Measurements from ENCODE around the gene RBM19.

RBM19 gene

GRCh38 chr12:113802966-113803758, 163.0 kb downstream of the RBM19 start:
- Histone ChIP-seq H3K4me2 (no peak overlapping the region), H3K79me2 (ENCODE audit: insufficient read depth, low read depth) (no peaks in the 10 kb centered on the region), H3K4me1 (ENCODE audit: low read depth, poor library complexity, severe bottlenecking) (no peaks in the 10 kb centered on the region), H3K9ac (no peak overlapping the region), H2AFZ (ENCODE audit: low read depth) (no peak overlapping the region), H3K27ac (no peak overlapping the region), H4K20me1 (ENCODE audit: insufficient read depth) (no peaks in the 10 kb centered on the region), H3K4me3 (IDR thresholded peaks at IDR 0.05; ENCODE audit: insufficient read depth, low read depth, low read length) (no peak overlapping the region), H3K27me3 (ENCODE audit: insufficient read depth, low read depth) (no peaks in the 10 kb centered on the region), H3K36me3 (ENCODE audit: insufficient read depth) (no peaks in the 10 kb centered on the region)
- TF ChIP-seq CTCF (conservative IDR thresholded peaks at IDR 0.05; ENCODE audit: low read depth, low read length) = no peak

- H3K4me1 ChIP-seq (ENCODE audit: low read depth, poor library complexity, severe bottlenecking) = no peaks in the 10 kb centered on the region
- H3K79me2 ChIP-seq (ENCODE audit: insufficient read depth, low read depth) = no peaks in the 10 kb centered on the region
- no peak overlapping the region for H3K9ac ChIP-seq
- no peaks in the 10 kb centered on the region for H3K27me3 ChIP-seq (ENCODE audit: insufficient read depth, low read depth)
- H3K36me3 ChIP-seq (ENCODE audit: insufficient read depth) = no peaks in the 10 kb centered on the region
- no peak overlapping the region for H3K27ac ChIP-seq
- H2AFZ ChIP-seq (ENCODE audit: low read depth) = no peak overlapping the region
- no peak overlapping the region for H3K4me3 ChIP-seq (IDR thresholded peaks at IDR 0.05; ENCODE audit: insufficient read depth, low read depth, low read length)
- no peak for TF ChIP-seq CTCF (conservative IDR thresholded peaks at IDR 0.05; ENCODE audit: low read depth, low read length)
- H3K4me2 ChIP-seq = no peak overlapping the region
- no peaks in the 10 kb centered on the region for H4K20me1 ChIP-seq (ENCODE audit: insufficient read depth)
Measured at GRCh38 chr12:113802000-113802749, 163.9 kb downstream of the RBM19 start.

- Histone ChIP-seq H3K79me2 (ENCODE audit: insufficient read depth, low read depth) (no peaks in the 10 kb centered on the region), H3K27me3 (ENCODE audit: insufficient read depth, low read depth) (no peaks in the 10 kb centered on the region), H3K9ac (no peak overlapping the region), H3K27ac (no peak overlapping the region), H3K36me3 (ENCODE audit: insufficient read depth) (no peaks in the 10 kb centered on the region), H3K4me3 (IDR thresholded peaks at IDR 0.05; ENCODE audit: insufficient read depth, low read depth, low read length) (no peak overlapping the region), H3K4me2 (no peak overlapping the region), H3K4me1 (ENCODE audit: low read depth, poor library complexity, severe bottlenecking) (no peaks in the 10 kb centered on the region), H4K20me1 (ENCODE audit: insufficient read depth) (no peaks in the 10 kb centered on the region), H2AFZ (ENCODE audit: low read depth) (no peak overlapping the region)
- TF ChIP-seq CTCF (conservative IDR thresholded peaks at IDR 0.05; ENCODE audit: low read depth, low read length) = no peak
Measured at GRCh38 chr12:113800201-113800600, 165.9 kb downstream of the RBM19 start.

GRCh38 chr12:113798552-113798951, 167.6 kb downstream of the RBM19 start:
- no peaks in the 10 kb centered on the region for H3K79me2 ChIP-seq (ENCODE audit: insufficient read depth, low read depth)
- H2AFZ ChIP-seq (ENCODE audit: low read depth) = no peak overlapping the region
- H3K36me3 ChIP-seq (ENCODE audit: insufficient read depth) = no peaks in the 10 kb centered on the region
- no peak overlapping the region for H3K27ac ChIP-seq
- H3K4me2 ChIP-seq = no peak overlapping the region
- H3K27me3 ChIP-seq (ENCODE audit: insufficient read depth, low read depth) = no peaks in the 10 kb centered on the region
- H3K4me1 ChIP-seq (ENCODE audit: low read depth, poor library complexity, severe bottlenecking) = no peaks in the 10 kb centered on the region
- no peaks in the 10 kb centered on the region for H4K20me1 ChIP-seq (ENCODE audit: insufficient read depth)
- H3K9ac ChIP-seq = no peak overlapping the region
- no peak overlapping the region for H3K4me3 ChIP-seq (IDR thresholded peaks at IDR 0.05; ENCODE audit: insufficient read depth, low read depth, low read length)
- TF ChIP-seq CTCF (conservative IDR thresholded peaks at IDR 0.05; ENCODE audit: low read depth, low read length) = no peak
